GM21528 (cell line): ENCODE data around the gene PARP2.

Experiments
- ATAC-seq: cut with Tn5 transposase; IDR thresholded peaks from one replicate; pipeline ENCODE4 v1.9.1; 2021; ENCODE audit warnings: mild to moderate bottlenecking, moderate library complexity; ENCODE audit not compliant: unreplicated experiment, low FRiP score

Gene PARP2

DNA sequence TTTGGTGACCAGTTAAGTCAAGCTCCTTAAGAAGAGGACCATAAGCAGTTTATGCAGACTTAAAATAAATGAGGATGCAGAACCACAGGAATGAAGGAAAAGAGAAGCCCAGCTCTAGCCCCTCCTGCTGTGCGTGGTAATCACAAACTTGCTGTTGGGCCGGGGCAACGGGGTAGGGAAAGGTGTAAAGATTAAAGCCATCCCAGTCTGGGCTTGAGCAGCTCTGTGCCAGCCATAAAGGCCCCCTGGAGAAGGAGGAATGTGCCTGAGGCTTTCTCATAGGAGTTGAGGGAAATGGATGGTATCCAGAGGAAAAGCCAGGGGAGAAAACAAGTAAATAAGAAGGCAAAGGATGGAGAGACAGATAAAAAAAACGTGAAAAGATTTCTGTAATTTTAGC is 44.7 kb downstream of the PARP2 start:
- no peak for ATAC-seq

GRCh38 chr14:20391505-20391904 is 48.1 kb downstream of the PARP2 start:
- ATAC-seq: no peak

GRCh38 chr14:20397511-20397910 is 54.1 kb downstream of the PARP2 start:
- ATAC-seq: no peak

GRCh38 chr14:20400589-20400964 is 57.1 kb downstream of the PARP2 start:
- no peak for ATAC-seq

DNA sequence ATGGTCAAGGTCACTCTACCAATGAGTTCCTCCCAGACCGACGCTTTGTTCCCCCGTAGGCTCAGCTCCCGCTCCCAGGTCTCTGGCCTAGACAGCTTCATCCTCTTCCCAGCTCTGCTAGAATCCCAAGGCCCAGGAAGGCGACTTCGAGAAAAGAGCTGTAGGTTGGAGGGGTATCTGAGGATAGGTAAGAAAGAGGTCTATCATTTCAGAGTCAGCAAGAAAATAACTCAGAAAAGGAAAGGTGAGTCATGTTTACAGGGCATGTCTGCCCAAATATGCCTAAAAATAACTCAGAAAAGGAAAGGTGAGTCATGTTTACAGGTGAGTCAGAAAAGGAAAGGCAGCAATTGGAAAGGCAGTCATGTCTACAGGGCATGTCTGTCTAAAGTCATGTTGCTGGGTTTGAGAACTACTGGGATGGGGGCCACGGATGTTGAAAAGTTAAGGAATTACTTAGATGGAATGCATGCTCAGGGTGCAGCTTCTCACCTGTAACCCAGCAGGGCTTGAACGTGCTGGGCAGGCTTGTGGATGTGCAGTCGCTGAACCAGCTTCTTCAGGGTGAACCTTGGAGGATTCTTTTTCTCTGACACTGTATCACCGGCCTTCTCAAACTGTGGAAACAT is 57.6 kb downstream of the PARP2 start:
- ATAC-seq: no peak

DNA sequence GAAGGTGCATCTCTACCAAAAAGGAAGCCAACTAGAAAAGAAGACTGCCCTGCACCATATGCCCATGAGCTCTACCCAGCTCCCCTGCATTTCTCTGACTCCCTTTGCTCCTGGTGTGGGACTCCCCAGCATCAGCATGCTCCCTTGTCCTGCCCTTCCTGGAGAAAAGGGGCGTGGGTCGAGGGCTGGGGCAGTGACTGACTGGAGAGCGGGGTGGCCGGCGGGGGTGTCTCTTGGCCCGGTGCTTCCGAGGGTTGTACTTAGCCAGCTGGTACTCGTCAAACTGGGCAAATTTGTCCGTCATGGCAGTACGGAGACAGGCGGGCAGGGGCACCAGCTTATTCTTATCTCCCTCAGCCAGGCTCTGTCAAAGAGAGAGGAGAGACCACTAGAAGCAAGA is 60.1 kb downstream of the PARP2 start:
- ATAC-seq: no peak
